COR-L47 (cell line): ENCODE results near the gene GMPPA.

Experiments
- DNase-seq: peaks from one replicate; lab custom pipeline; 2025; lab: John Stamatoyannopoulos, UW

Gene GMPPA

DNA sequence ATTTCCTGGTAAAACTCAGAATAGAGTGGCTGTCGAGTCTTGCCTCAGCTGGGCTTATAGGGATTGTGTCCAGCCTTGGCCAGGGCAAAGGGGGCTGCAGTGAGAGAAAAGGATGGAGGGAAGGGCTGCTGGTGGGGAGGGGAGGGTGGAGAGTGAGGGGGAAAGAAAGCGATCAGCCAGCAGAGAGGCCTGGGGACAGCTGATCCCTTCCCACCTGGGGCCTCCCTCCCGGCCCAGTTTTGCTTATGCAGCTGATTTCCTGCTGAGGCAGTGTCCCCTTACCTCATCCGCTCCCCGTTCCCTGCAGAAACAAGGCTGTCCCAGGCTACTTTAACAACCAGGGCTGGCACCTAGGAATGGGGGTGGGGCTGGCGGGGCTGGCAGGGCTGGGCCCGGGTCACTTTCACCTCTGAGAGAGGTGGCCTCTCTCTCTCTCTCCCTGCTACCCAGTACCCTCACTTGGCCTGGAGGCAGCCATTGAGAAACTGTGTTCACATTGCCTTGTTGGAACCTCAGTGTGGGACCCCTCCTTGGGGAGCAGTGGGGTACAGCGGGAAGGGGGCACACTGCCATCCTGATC lies 12.2 kb upstream of the GMPPA start:
- DNase-seq, result no peak

DNA sequence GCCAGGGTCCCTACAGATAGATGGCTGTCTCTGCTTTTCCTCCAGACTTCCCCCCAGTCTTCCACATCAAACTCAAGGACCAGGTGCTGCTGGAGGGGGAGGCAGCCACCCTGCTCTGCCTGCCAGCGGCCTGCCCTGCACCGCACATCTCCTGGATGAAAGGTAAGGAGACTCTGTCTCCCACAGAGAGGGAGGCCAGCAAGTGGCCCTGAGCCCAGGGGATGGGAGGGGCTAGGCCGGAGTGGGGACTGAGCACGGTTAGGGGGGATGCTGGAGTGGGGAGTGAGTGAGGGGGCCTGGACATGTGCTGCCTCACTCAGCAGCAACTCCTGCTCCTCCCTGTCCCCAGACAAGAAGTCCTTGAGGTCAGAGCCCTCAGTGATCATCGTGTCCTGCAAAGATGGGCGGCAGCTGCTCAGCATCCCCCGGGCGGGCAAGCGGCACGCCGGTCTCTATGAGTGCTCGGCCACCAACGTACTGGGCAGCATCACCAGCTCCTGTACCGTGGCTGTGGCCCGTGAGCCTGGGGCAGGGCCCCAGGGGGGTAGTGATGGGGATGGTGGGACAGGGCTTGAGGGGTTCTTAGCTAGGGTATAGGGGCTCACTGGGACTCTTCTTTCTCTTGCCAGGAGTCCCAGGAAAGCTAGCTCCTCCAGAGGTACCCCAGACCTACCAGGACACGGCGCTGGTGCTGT lies 10.4 kb upstream of the GMPPA start:
- no peak for DNase-seq

DNA sequence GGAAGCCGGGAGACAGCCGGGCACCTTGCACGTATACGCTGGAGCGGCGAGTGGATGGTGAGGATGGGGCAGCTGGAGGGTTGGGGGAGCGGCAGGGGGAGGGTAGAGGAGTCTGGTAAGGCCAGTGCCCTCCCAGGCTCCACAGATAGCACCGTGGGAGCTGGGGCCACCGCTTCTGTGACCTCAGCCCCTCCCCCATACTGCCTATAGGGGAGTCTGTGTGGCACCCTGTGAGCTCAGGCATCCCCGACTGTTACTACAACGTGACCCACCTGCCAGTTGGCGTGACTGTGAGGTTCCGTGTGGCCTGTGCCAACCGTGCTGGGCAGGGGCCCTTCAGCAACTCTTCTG lies 9.9 kb upstream of the GMPPA start:
- DNase-seq, result no peak

DNA sequence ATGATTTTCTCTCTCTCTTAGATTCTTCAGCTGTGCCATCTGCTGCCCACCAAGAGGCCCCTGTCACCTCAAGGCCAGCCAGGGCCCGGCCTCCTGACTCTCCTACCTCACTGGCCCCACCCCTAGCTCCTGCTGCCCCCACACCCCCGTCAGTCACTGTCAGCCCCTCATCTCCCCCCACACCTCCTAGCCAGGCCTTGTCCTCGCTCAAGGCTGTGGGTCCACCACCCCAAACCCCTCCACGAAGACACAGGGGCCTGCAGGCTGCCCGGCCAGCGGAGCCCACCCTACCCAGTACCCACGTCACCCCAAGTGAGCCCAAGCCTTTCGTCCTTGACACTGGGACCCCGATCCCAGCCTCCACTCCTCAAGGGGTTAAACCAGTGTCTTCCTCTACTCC lies 9.4 kb upstream of the GMPPA start:
- no peak for DNase-seq

DNA sequence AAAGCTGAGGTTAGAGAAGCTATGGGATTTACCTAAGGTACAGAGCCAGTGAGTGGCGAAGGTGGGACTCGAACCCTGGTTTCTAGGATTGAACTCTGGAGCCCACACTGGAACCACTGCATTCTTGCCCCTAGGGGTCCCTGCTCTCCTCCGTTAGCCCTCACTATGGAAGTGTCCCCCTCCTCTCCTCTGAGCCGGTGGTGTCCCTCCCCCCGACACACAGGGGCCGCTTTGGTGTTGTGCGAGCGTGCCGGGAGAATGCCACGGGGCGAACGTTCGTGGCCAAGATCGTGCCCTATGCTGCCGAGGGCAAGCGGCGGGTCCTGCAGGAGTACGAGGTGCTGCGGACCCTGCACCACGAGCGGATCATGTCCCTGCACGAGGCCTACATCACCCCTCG lies 8.5 kb upstream of the GMPPA start:
- DNase-seq, result no peak

DNA sequence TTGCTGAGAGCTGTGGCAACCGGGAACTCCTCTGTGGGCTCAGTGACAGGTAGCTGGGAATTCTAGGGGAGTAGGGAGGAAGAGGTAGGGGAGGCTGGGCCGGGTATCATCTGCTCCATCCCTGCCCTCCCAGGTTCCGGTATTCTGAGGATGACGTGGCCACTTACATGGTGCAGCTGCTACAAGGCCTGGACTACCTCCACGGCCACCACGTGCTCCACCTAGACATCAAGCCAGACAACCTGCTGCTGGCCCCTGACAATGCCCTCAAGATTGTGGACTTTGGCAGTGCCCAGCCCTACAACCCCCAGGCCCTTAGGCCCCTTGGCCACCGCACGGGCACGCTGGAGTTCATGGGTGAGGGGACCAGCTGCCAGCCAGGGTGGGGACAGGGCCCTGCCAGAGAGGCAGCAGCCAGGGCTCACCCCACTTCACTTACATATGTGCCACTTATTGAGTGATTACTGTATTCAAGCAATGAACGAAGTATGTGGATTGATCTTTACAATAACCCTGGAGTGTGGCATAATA lies 8.0 kb upstream of the GMPPA start:
- DNase-seq, result no peak

DNA sequence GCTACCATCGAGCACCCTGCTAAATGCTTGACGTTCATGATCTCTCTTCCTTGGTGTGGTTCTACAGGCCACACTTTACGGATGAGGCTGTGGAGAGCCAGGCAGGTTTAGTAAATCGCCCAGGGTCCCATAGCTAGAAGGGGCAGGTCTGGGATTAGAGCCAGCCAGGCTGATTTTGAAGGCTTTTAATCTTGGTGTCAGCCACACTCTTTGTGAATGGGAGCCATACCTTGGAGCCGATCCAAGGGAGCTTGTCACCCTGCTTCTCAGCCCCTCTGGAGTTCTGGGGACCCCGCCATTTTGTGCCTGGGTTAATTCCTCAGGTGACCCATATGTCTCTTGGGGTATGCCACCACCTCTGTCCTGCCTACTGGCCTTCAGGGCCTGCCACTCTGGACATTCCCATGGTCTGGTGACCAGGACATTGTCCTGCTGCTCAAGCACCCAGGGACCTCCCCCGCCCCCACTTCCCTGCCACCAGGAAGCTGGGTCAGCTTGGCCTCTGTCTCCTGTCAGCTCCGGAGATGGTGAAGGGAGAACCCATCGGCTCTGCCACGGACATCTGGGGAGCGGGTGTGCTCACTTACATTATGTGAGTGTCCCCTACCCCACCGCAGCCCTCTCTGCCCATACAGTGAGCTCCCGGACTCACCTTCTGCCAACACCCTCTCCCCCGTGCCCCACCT lies 7.3 kb upstream of the GMPPA start:
- no peak for DNase-seq

DNA sequence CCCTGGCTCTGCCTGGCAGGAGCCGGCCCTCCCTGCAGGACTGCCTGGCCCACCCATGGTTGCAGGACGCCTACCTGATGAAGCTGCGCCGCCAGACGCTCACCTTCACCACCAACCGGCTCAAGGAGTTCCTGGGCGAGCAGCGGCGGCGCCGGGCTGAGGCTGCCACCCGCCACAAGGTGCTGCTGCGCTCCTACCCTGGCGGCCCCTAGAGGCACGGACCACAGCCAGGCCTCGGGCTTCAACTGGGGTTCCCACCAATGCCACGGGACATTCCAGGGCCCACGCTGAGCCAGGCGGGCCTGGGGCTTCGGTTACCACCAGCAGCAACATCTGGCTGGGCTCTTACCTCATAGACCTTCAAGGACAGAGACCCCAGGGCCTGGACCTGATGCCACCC lies 6.1 kb upstream of the GMPPA start:
- DNase-seq, result no peak

DNA sequence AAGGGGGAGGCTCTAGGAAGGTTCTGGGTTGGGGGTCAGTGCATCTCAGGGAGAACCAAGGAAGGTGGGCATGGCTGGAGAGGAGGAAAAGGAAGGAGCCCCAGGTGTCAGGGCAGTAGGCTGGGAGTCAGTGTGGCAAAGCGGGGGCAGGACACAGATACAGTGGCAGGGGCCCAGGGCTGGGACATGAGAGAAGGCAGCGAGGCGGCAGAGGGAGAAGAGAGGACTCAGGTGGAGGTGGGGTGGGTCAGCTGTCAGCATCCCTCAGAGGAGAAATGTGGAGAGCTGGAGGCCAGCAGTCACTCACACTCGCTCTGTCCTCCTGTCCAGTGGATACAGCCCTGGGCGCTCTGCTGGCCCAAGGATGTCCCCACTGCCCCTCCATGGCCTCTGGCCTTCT lies 5.6 kb upstream of the GMPPA start:
- DNase-seq, result no peak

DNA sequence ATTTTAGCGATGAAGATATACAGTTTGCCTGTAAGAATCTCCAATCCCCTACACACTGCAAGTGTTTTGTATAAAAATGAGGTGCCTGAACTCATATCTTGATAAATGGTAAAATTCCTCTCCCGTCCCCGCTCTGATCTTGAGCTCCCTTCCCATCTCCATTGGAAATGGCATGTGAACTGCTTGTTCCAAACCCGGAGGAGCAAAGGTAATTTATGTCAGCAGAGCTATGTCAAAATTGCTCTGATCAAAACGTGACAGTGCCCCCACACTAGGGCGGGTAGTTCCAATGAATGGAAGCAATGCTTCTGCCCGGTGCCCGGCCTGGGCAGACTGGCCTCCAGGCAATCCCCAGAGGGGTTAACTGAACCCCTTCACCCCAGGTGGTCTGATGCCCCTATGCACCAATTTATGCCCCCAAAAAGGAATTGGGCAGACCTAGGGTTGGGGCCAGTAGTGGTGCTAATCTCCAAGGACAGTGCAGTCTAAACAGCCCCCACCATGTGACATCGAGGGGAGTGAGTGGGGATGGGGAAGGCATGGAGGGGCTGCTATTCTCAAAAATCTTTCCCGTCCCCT lies 3.6 kb upstream of the GMPPA start:
- DNase-seq, result no peak

DNA sequence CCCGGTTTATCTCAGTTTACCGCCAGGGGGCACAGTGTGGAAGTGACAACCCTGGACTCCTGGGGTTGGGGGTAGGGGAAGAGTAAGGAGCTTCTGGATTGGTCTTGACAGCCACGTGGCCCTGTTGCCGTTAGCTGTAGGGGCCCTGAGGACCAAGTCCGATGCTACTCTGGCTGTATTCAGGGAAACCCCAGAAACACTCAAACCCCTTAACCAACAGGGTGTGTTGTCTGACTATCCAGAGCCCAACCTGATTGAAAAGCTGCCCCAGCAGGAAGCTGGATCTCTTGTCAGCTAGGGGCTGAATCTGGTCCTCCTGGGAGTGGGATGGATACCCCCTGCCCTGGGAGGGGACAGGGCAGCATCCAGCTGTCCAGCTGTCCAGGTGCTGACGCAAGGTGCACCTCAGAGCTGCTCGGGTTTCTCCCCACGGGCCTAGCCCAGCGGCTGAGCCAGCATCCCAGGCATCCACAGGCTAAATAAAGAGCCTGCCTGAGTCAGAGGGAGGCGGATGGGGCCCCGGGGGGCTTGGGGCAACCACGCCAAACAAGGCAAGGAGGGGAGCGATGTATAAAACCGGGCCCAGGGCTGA lies 3.1 kb upstream of the GMPPA start:
- DNase-seq, result peak; percentile 57

DNA sequence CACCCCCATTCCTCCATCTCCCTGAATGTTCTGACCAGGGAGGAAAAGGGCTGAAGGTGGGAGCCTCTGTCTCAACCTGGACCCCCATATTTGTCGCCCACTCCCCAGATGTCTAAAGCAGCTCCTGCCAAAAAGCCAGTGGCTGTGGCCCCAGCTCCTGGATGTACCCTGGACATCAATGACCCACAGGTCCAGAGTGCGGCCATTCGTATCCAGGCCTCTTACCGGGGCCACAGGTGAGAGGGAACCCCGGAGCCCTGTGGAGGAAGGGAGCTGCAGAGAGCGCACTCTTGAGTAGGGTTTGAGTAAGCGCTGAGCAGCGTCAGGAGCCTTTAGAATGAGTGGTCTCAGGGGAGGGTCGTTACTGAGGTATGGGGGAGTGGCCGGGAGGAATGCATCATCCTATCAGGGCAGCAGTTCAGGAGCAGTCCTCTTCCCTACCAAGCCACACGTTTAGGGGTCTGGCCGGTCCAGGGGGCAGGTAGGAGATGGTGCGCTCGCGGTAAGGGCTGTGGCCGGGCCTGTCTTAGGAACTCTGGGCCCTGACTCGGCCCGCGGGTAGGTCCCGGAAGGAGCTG lies 2.4 kb upstream of the GMPPA start:
- no peak for DNase-seq

DNA sequence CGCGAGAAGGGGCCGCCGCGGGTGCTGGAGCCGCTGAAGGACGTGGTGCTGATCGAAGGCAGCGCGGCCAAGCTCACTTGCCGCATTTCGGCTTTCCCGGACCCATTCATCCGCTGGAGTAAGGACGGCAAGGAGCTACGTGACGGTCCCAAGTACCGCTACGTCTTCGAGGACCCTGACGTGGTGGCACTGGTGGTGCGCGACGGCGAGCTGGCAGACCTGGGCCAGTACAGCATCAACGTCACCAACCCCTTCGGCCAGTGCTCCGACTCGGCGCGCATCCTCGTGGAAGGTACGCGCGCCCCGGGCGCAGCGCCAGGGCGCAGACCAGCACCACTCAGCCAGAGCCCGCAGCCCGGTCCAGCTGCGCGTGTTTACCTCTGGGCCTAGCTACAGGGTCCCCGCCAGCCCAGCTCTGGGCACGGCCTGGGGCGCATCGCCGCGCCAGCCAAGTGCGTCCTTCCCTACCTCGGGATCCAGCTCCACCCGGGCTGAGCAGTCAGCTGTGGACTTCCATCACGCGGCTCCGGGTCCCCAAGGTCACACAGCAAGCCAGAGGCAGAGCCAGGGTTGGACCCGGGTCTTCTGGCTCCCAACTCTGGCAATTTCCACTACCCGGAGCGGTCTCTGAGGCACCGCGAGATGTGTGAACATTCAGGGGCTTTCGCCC lies 1.7 kb upstream of the GMPPA start:
- DNase-seq, result no peak

DNA sequence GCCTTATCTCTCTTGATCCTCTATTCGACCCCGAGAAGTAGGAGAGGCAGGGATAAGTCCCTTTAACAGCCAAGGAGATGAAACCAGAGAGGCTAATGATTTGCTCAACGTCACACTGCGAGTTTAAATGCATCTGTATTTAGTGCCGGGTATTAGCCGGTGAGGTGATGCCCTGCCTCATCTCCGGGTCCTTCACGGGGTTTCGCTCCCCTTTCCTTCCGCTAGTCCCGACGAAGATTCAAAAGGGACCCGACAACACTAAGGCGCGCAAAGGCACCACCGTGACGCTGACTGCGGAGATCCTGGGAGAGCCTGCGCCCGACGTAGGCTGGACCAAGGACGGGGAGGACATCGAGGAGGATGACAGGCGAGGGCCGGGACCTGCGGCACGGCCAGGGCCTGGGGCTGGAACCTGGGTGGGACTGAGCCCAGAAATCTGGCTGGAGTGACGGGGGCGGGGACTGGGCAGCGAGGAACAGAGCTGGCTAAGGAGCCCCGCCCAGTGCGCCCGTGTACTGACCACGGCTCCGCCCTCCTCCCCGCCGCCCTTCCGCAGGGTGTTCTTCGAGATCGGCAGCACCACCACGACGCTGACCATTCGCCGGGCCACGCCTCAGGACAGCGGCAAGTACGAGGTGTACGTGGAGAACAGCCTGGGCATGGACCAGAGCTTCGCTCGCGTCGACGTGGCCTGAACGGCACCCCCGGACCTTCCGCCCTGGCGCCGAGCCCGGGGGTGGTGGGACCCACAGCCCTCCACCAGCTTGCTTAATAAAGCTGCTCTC lies 1.0 kb upstream of the GMPPA start:
- DNase-seq, result peak; percentile 50

DNA sequence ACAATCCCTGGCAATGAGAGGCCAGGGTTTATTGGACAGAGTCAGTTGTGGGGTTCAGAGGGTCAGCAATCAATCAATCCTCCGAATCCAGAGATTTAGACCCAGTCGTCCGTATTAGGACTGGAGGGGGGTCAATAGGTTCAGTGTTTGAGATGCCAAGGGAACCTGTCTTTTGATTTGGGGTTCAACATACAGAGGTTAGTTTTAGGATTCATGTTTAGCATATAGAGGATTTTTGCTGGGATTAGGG lies 292 bp downstream of the GMPPA start:
- DNase-seq, result no peak

DNA sequence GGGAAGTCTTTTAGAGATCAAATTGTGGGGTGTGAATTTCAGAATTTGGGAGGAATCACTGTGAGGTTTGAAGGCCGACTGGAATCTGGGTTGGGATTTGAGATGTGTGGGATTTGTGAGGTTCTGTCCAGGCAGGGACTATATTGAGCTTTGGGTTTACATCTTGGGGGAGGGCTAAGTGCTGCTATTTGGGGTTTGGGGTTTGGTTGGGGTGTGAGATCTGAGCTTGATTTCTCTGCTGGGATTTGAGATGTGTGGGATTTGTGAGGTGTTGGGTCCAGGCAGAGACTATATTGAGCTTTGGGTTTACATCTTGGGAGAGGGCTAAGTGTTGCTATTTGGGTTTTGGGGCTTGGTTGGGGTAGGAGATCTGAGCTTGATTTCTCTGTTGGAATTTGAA lies 864 bp downstream of the GMPPA start:
- no peak for DNase-seq

DNA sequence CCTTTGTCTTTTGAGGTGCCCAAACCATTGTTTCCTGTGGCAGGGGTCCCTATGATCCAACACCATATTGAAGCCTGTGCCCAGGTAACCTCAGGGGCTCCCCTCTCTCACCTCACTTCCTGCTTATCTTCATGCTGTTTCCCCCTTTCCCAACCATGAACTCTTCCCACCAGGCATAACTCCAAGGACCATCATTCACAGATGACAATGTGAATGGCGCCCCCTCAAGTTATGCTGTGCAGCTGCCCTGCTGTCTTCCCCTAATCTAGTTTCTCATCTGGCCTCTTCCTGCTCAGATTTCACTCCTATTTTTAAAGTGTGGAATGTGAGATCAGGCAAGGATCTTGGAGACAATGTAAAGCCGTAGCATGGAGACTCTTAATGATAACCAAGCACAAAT lies 1.4 kb downstream of the GMPPA start:
- DNase-seq, result no peak

DNA sequence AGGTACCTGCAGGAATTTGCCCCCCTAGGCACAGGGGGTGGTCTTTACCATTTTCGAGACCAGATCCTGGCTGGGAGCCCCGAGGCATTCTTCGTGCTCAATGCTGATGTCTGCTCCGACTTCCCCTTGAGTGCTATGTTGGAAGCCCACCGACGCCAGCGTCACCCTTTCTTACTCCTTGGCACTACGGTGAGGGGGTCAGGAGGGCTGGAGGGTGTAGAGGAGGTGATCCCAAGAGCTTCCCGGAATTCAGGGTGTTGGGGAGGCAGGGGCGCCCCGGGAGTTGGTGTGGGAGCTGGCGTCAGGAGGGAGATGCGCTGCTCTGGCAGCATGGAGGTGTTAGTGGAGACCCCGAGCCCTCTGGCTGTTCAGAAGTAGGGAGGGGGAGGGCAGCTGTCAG lies 3.2 kb downstream of the GMPPA start:
- DNase-seq, result no peak

DNA sequence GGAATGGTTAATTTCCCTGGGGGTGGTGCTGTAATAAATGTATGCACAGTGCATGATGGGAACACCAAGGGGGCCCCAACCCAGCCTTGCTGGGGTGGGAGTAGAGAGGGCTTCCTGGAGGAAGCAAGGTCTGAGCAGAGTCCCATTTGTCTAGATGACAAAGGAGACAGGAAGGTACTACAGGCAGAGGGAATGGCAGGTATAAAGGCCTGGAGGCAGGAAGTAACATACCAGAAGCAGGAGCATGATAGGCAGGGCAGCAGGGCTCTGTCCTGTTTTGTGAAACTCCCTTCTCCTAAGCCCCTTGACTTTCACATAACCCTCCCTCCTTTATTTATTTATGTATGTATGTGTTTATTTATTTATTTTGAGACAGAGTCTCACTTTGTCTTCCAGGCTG lies 3.9 kb downstream of the GMPPA start:
- no peak for DNase-seq

DNA sequence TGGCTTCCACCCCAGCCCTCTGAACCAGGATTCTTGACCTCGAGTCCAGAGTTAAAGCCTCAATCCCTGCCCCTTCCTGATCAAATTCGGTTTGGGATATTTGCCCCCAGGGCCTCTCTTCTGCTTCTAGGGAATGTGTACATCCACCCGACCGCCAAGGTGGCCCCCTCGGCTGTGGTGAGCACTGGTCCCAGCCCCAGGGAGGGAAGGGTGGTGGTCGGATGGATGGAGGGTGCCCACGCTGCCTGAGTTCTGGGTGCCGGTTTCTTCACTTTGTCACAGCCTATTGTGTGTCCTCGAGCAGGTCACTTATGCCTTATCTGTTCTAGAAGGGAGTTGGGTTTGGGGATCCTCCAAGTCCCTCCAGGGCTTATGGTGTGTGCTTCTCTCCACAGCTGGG lies 6.9 kb downstream of the GMPPA start:
- DNase-seq, result no peak

DNA sequence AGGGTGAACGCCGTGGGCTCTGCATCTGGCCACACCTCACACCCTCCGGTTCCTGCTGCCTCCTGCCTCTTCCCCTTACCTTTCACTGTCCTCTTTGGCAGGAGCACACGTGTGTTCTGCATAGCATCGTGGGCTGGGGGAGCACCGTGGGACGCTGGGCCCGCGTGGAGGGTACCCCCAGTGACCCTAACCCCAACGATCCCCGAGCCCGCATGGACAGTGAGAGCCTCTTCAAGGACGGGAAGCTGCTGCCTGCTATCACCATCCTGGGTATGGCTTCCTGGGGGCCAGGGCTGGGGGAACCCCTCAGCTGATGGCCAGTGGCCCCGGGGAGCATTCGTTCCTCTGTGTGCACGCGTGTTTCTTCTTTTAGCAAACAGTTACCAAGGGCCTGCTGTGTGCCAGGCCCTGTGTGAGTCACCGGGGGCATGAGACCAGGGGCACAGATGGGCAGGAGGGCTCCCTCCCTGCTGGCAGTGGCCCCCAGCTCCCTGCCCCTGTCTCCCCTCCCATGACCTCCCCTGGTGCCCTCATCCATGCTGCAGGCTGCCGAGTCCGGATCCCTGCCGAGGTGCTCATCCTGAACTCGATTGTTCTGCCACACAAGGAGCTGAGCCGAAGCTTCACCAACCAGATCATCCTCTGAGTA lies 7.6 kb downstream of the GMPPA start:
- DNase-seq, result no peak
